ENCODE data around the gene CDK14.

The CDK14 gene

DNA sequence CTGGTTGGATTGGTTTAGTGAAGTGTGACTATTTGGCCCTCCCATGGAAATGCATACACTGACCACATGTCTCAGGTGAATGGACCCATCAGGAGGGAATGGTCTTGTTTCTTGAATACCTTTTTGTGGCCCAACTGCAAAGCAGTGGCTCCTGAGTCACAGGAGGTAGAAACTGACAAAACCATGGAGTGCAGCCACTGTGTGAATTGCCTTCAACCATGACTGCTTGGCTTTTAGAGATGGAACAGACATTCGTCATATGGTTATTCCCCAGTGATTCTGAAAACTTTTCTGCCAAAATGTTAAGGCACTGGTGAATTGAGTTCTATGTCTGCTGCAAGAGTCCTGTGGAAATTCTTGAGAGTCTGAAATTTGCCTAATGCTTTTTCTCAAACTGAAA is 64.7 kb downstream of the CDK14 start:
- Histone ChIP-seq H3K36me3 (ENCODE audit: control insufficient read depth, insufficient read depth, low read length) (no peaks in the 10 kb centered on the region), H3K9ac (no peak overlapping the region), H3K4me1 (peaks cover 10% of the 10 kb centered on the region), H3K4me3 (ENCODE audit: low read depth, low read length) (no peak overlapping the region), H3K4me2 (ENCODE audit: low read length) (no peak overlapping the region), H2AFZ (no peak overlapping the region), H3K27ac (no peak overlapping the region), H3K27me3 (ENCODE audit: control insufficient read depth, insufficient read depth, low read length) (no peaks in the 10 kb centered on the region), H3K9me3 (ENCODE audit: control insufficient read depth, low read length) (no peaks in the 10 kb centered on the region), H3K79me2 (peaks cover 8% of the 10 kb centered on the region)
- TF ChIP-seq, protein P1, sequence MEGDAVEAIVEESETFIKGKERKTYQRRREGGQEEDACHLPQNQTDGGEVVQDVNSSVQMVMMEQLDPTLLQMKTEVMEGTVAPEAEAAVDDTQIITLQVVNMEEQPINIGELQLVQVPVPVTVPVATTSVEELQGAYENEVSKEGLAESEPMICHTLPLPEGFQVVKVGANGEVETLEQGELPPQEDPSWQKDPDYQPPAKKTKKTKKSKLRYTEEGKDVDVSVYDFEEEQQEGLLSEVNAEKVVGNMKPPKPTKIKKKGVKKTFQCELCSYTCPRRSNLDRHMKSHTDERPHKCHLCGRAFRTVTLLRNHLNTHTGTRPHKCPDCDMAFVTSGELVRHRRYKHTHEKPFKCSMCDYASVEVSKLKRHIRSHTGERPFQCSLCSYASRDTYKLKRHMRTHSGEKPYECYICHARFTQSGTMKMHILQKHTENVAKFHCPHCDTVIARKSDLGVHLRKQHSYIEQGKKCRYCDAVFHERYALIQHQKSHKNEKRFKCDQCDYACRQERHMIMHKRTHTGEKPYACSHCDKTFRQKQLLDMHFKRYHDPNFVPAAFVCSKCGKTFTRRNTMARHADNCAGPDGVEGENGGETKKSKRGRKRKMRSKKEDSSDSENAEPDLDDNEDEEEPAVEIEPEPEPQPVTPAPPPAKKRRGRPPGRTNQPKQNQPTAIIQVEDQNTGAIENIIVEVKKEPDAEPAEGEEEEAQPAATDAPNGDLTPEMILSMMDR (IDR thresholded peaks at IDR 0.05): no peak

GRCh38 chr7:90661290-90662151 is 65.4 kb downstream of the CDK14 start:
- Histone ChIP-seq H3K27ac (no peak overlapping the region), H2AFZ (no peak overlapping the region), H3K79me2 (peaks cover 8% of the 10 kb centered on the region), H3K4me1 (peaks cover 10% of the 10 kb centered on the region), H3K9ac (no peak overlapping the region), H3K4me2 (ENCODE audit: low read length) (no peak overlapping the region), H3K36me3 (ENCODE audit: control insufficient read depth, insufficient read depth, low read length) (no peaks in the 10 kb centered on the region), H3K9me3 (ENCODE audit: control insufficient read depth, low read length) (no peaks in the 10 kb centered on the region), H3K4me3 (ENCODE audit: low read depth, low read length) (no peak overlapping the region), H3K27me3 (ENCODE audit: control insufficient read depth, insufficient read depth, low read length) (no peaks in the 10 kb centered on the region)
- TF ChIP-seq, protein P1 (IDR thresholded peaks at IDR 0.05): no peak

DNA sequence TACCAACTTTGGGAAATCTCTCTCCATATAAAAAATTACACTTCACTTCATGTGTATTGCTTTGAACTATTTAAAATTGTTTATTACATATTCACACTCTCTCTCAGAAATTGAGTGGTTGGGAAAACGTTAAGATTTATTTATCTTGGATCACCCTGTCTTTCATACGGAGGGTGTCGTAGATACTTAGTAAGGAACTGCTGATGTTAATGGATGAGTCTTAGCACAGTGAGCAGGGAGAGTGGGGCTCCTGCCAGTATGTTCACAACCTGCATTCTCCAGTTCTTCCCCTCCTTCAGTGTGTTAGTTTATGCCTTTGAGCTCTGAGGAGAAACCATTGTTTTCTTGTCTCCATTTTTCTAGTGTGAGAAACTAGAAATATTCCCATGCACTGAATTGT is 67.1 kb downstream of the CDK14 start:
- H3K36me3 ChIP-seq (ENCODE audit: control insufficient read depth, insufficient read depth, low read length): no peaks in the 10 kb centered on the region
- no peak overlapping the region for H3K27ac ChIP-seq
- TF ChIP-seq, protein P1 (IDR thresholded peaks at IDR 0.05): no peak
- no peak overlapping the region for H3K9ac ChIP-seq
- peaks cover 9% of the 10 kb centered on the region for H3K79me2 ChIP-seq
- no peaks in the 10 kb centered on the region for H3K27me3 ChIP-seq (ENCODE audit: control insufficient read depth, insufficient read depth, low read length)
- H3K4me2 ChIP-seq (ENCODE audit: low read length): no peak overlapping the region
- H3K4me1 ChIP-seq: peaks cover 10% of the 10 kb centered on the region
- no peak overlapping the region for H2AFZ ChIP-seq
- no peaks in the 10 kb centered on the region for H3K9me3 ChIP-seq (ENCODE audit: control insufficient read depth, low read length)
- no peak overlapping the region for H3K4me3 ChIP-seq (ENCODE audit: low read depth, low read length)

DNA sequence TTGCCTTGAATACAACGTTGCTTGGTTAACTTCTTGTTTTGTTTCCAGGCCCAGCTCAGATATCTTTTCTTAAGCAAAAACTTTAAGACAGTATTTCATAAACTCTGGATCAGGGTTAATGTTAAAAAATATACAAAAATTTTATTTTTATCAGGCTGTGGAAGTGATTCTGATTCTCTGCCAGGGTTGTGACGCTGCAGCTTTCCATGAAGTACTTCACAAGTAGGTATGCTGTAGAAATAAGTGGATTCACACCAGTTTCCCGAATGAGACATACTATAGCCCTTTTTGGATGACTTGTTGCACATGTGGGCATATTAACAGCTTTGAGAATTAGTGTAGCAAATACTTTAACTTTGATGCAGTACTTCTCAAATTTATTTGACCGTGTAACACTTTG is 70.1 kb downstream of the CDK14 start:
- Histone ChIP-seq H2AFZ (no peak overlapping the region), H3K36me3 (ENCODE audit: control insufficient read depth, insufficient read depth, low read length) (no peaks in the 10 kb centered on the region), H3K79me2 (peaks cover 6% of the 10 kb centered on the region), H3K9ac (no peak overlapping the region), H3K27ac (no peak overlapping the region), H3K27me3 (ENCODE audit: control insufficient read depth, insufficient read depth, low read length) (no peaks in the 10 kb centered on the region), H3K4me3 (ENCODE audit: low read depth, low read length) (no peak overlapping the region), H3K9me3 (ENCODE audit: control insufficient read depth, low read length) (no peaks in the 10 kb centered on the region), H3K4me1 (peaks cover 10% of the 10 kb centered on the region), H3K4me2 (ENCODE audit: low read length) (no peak overlapping the region)
- TF ChIP-seq, protein P1 (IDR thresholded peaks at IDR 0.05): no peak

- Histone ChIP-seq H3K4me1 (no peaks in the 10 kb centered on the region), H3K36me3 (ENCODE audit: control insufficient read depth, insufficient read depth, low read length) (no peaks in the 10 kb centered on the region), H3K9ac (no peak overlapping the region), H2AFZ (no peak overlapping the region), H3K79me2 (peaks cover 8% of the 10 kb centered on the region), H3K4me3 (ENCODE audit: low read depth, low read length) (no peak overlapping the region), H3K27me3 (ENCODE audit: control insufficient read depth, insufficient read depth, low read length) (no peaks in the 10 kb centered on the region), H3K27ac (no peak overlapping the region), H3K9me3 (ENCODE audit: control insufficient read depth, low read length) (no peaks in the 10 kb centered on the region), H3K4me2 (ENCODE audit: low read length) (no peak overlapping the region)
- TF ChIP-seq, protein P1 (IDR thresholded peaks at IDR 0.05): no peak
Observed at GRCh38 chr7:90668992-90669391, 72.9 kb downstream of the CDK14 start.
